Keratinocyte (primary cell): Measurements from ENCODE around the gene PUS1. TPM values are rescaled to one million over a fixed set of nuclear protein-coding genes. Genes with fewer than 3 reads are reported as not detected.

Source experiments
- DNase-seq: peaks from one replicate; pipeline ENCODE4 v3.0.0-alpha.2; 2011; ENCODE audit warnings: low read depth, missing footprints, low spot score
- FAIRE-seq: peaks from 2 replicates; lab custom pipeline; 2011; peaks lifted over from hg19 to GRCh38; lab: Jason Lieb, UNC
- H2AFZ ChIP-seq: 2 replicates; pipeline ENCODE4 v1.6.0; 2012; ENCODE audit warnings: low read length, control low read depth, inconsistent platforms; ENCODE audit not compliant: control insufficient read depth
- H3K27ac ChIP-seq: 2 replicates; pipeline ENCODE4 v1.5.1; 2011; ENCODE audit warnings: low read length; ENCODE audit not compliant: control insufficient read depth, insufficient read depth
- H3K27me3 ChIP-seq: 3 replicates; pipeline ENCODE4 v1.6.0; 2011; ENCODE audit warnings: low read length; ENCODE audit not compliant: control insufficient read depth, insufficient read depth; ENCODE audit errors: extremely low read depth
- H3K36me3 ChIP-seq, 2 experiments: 2 replicates in 1 of 2; 3 replicates in 1 of 2; pipeline ENCODE4 v1.5.1; 2011; ENCODE audit warnings: low read length in 2 of 2, mild to moderate bottlenecking in 1 of 2; ENCODE audit not compliant: control insufficient read depth in 2 of 2, insufficient read depth in 2 of 2; ENCODE audit errors: extremely low read depth in 1 of 2
- H3K4me1 ChIP-seq: 3 replicates; pipeline ENCODE4 v1.5.1; 2011; ENCODE audit warnings: low read length; ENCODE audit not compliant: control insufficient read depth, insufficient read depth; ENCODE audit errors: extremely low read depth
- H3K4me2 ChIP-seq: 3 replicates; pipeline ENCODE4 v1.6.0; 2011; ENCODE audit warnings: low read depth, low read length; ENCODE audit not compliant: control insufficient read depth, insufficient read depth; ENCODE audit errors: extremely low read depth
- H3K4me3 ChIP-seq, 3 experiments: fragments of 200-600 bp in 1 of 3; sonication (generic) in 1 of 3; 2 replicates in 2 of 3; 3 replicates in 1 of 3; pipeline ENCODE4 v1.5.1; 2011 to 2016; ENCODE audit warnings: low read length in 3 of 3, mild to moderate bottlenecking in 3 of 3, control low read depth in 2 of 3, inconsistent platforms in 1 of 3, low read depth in 1 of 3, mixed read lengths in 1 of 3, mixed run types in 1 of 3, moderate library complexity in 1 of 3; ENCODE audit not compliant: control insufficient read depth in 2 of 3, insufficient read depth in 2 of 3; ENCODE audit errors: extremely low read depth in 1 of 3
- H3K79me2 ChIP-seq: 2 replicates; pipeline ENCODE4 v1.6.0; 2012; ENCODE audit warnings: low read length; ENCODE audit not compliant: control insufficient read depth, insufficient read depth
- H3K9ac ChIP-seq: 3 replicates; pipeline ENCODE4 v1.6.0; 2011; ENCODE audit warnings: low read length; ENCODE audit not compliant: control insufficient read depth, insufficient read depth; ENCODE audit errors: extremely low read depth
- H3K9me1 ChIP-seq: 3 replicates; pipeline ENCODE4 v1.6.0; 2011; ENCODE audit warnings: low read length; ENCODE audit not compliant: control insufficient read depth, insufficient read depth; ENCODE audit errors: extremely low read depth
- H3K9me3 ChIP-seq: 2 replicates; pipeline ENCODE4 v1.5.1; 2012; ENCODE audit warnings: low read depth, low read length; ENCODE audit not compliant: control insufficient read depth
- H4K20me1 ChIP-seq: 3 replicates; pipeline ENCODE4 v1.6.0; 2011; ENCODE audit warnings: low read length; ENCODE audit not compliant: control insufficient read depth, insufficient read depth; ENCODE audit errors: extremely low read depth
- EZH2 ChIP-seq: IDR thresholded peaks from one replicate; pipeline ENCODE4 v1.6.1; 2012; ENCODE audit warnings: inconsistent platforms, mild to moderate bottlenecking, low read length, moderate library complexity
- dilution Hi-C: fragments of 300-500 bp; cut with MboI; formaldehyde crosslinking; loops from one replicate; pipeline ENCODE4 v1.7.0; 2020; ENCODE audit warnings: low sequenced_read_pairs; ENCODE audit not compliant: extremely low pct_ligation_motif_present
- polyA plus RNA-seq, 5 experiments: library from polyadenylated mRNA; depleted of rRNA in 3 of 5; stranded (reverse) in 3 of 5; stranded (forward) in 1 of 5; unstranded in 1 of 5; fragments of >200 nt; gene quantifications; 1 replicate in 1 of 5; 2 replicates in 3 of 5; 3 replicates in 1 of 5; pipeline versions ENCODE4 v1.2.1 to v1.2.3, GENCODE V29; 2011 to 2012; ENCODE audit warnings: missing spikeins in 2 of 5, low read depth in 1 of 5, low replicate concordance in 1 of 5
- TF ChIP-seq, protein P1 (sequence below), 3 experiments: IDR thresholded peaks in 1 of 3; conservative IDR thresholded peaks in 1 of 3; optimal IDR thresholded peaks in 1 of 3; 2 replicates in 2 of 3; 3 replicates in 1 of 3; pipeline versions ENCODE3 to v1.5.1; 2011; ENCODE audit warnings: low read length in 3 of 3, mild to moderate bottlenecking in 3 of 3, moderate library complexity in 2 of 3, control low read depth in 1 of 3, inconsistent platforms in 1 of 3; ENCODE audit not compliant: insufficient read depth in 2 of 3; ENCODE audit errors: extremely low read depth in 1 of 3

PUS1 gene
- polyA plus RNA-seq, 1 donor (not counting 4 experiments of a cell fraction or from before 2014, with no cell fraction given) = 25.8 TPM

DNA sequence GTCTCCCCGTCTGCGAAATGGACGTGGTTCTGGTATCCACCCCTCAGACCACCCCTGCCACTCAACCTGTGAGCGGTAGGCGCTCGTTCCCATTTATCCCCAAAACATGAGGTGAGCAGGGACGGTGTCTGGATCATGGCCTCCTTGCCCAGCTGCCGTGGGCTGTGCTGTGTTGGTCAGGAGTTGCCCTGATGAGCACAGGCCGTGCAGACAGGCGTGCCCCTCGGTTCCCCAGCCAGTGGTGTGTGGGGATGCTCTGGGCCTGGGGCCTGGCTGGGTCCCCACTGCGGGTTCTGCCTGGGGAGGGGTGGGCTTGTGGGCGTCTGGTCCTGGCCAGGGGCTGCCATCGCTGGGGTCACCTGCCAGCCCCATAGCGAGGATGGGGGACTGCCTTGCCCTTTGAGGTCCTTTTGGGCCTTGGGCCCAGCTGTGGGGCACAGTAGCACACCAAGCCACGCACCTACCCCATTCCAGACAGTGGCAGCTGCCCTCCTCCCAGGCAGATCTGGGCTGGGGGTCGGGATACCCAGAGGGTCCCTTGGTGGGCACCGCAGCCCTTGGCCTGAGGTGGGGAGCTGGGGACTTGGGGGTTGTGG lies 11.3 kb upstream of the PUS1 start:
- Histone ChIP-seq H3K9ac (no peak overlapping the region), H3K9me1 (no peaks in the 10 kb centered on the region), H3K4me3 (no peak overlapping the region), H3K36me3 (peaks cover 0 to 30% of the 10 kb centered on the region in 2 experiments), H3K4me2 (no peak overlapping the region), H4K20me1 (no peaks in the 10 kb centered on the region), H3K79me2 (no peaks in the 10 kb centered on the region), H2AFZ (no peak overlapping the region), H3K27me3 (no peaks in the 10 kb centered on the region), H3K27ac (no peak overlapping the region), H3K9me3 (no peaks in the 10 kb centered on the region), H3K4me1 (no peaks in the 10 kb centered on the region)
- TF ChIP-seq, protein P1, sequence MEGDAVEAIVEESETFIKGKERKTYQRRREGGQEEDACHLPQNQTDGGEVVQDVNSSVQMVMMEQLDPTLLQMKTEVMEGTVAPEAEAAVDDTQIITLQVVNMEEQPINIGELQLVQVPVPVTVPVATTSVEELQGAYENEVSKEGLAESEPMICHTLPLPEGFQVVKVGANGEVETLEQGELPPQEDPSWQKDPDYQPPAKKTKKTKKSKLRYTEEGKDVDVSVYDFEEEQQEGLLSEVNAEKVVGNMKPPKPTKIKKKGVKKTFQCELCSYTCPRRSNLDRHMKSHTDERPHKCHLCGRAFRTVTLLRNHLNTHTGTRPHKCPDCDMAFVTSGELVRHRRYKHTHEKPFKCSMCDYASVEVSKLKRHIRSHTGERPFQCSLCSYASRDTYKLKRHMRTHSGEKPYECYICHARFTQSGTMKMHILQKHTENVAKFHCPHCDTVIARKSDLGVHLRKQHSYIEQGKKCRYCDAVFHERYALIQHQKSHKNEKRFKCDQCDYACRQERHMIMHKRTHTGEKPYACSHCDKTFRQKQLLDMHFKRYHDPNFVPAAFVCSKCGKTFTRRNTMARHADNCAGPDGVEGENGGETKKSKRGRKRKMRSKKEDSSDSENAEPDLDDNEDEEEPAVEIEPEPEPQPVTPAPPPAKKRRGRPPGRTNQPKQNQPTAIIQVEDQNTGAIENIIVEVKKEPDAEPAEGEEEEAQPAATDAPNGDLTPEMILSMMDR (optimal IDR thresholded peaks at IDR 0.05 in 1 of 3, IDR thresholded peaks at IDR 0.05 in 1 of 3, conservative IDR thresholded peaks at IDR 0.05 in 1 of 3; ENCODE audit: extremely low read depth in 1 of 3, insufficient read depth in 2 of 3, low read length in 3 of 3) = no peak
- TF ChIP-seq EZH2 = no peak
- dilution Hi-C loops = no loop called here
- DNase-seq = no peak
- no peak for FAIRE-seq

DNA sequence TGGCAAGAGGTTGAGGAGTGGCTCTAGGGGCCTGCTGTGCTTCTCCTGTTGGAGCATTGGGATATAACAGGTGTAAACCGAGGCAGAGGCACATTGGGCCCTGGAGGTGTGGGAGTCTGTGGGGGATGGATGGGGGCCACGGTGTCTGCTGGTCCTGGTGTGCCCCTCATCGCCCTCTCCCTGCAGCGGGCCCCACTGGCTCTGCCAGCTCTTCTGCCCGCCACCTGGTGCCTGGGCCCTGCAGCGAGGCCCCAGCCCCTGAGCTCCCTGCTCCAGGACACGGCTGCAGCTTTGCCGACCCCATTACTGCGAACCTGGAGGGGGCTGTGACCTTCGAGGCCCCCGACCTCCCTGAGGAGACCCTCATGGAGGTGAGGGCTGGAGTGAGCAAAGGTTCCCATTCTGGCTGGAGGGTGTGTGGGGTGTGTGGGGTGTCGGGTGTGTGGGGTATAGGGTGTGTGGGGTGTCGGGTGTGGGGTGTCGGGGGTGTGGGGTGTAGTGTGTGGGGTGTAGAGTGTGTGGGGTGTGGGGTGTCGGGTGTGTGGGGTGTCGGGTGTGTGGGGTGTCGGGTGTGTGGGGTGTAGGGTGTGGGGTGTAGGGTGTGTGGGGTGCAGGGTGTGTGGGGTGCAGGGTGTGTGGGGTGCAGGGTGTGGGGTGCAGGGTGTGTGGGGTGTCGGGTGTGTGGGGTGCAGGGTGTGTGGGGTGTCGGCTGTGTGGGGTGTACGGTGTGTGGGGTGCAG lies 10.6 kb upstream of the PUS1 start:
- no peak for TF ChIP-seq EZH2
- TF ChIP-seq, protein P1 (optimal IDR thresholded peaks at IDR 0.05 in 1 of 3, IDR thresholded peaks at IDR 0.05 in 1 of 3, conservative IDR thresholded peaks at IDR 0.05 in 1 of 3; ENCODE audit: extremely low read depth in 1 of 3, insufficient read depth in 2 of 3, low read length in 3 of 3) = no peak
- peaks cover 0 to 32% of the 10 kb centered on the region in 2 experiments for H3K36me3 ChIP-seq
- no peaks in the 10 kb centered on the region for H4K20me1 ChIP-seq
- no peaks in the 10 kb centered on the region for H3K27me3 ChIP-seq
- FAIRE-seq (no peak), DNase-seq (no peak)
- H3K4me2 ChIP-seq = no peak overlapping the region
- dilution Hi-C loops = no loop called here
- no peak overlapping the region for H3K27ac ChIP-seq
- no peak overlapping the region for H2AFZ ChIP-seq
- H3K9me3 ChIP-seq = no peaks in the 10 kb centered on the region
- H3K9ac ChIP-seq = no peak overlapping the region
- no peaks in the 10 kb centered on the region for H3K79me2 ChIP-seq
- no peak overlapping the region for H3K4me3 ChIP-seq
- no peaks in the 10 kb centered on the region for H3K4me1 ChIP-seq
- H3K9me1 ChIP-seq = no peaks in the 10 kb centered on the region
